Retinal pigment epithelial cell (primary cell): ENCODE results near the gene USP10.

ENCODE experiments used
- DNase-seq: peaks from one replicate; pipeline ENCODE4 v3.0.0-alpha.2; 2010; ENCODE audit warnings: low read depth
- H3K4me3 ChIP-seq: 2 replicates; pipeline ENCODE4 v1.5.1; 2011; ENCODE audit warnings: mild to moderate bottlenecking, low read length, control low read depth, moderate library complexity
- CTCF ChIP-seq: conservative IDR thresholded peaks from 2 replicates; pipeline ENCODE4 v1.5.1; 2011; ENCODE audit warnings: low read depth, low read length, control low read depth, inconsistent platforms

The USP10 gene

GRCh38 chr16:84752600-84752999, 52.8 kb downstream of the USP10 start:
- DNase-seq: no peak
- H3K4me3 ChIP-seq: no peak overlapping the region
- no peak for TF ChIP-seq CTCF

GRCh38 chr16:84753412-84754326, 53.9 kb downstream of the USP10 start:
- no peak overlapping the region for H3K4me3 ChIP-seq
- no peak for TF ChIP-seq CTCF
- no peak for DNase-seq

GRCh38 chr16:84754353-84754856, 54.6 kb downstream of the USP10 start:
- TF ChIP-seq CTCF: peak; percentile 73
- H3K4me3 ChIP-seq: no peak overlapping the region
- no peak for DNase-seq

GRCh38 chr16:84754956-84755672, 55.3 kb downstream of the USP10 start:
- no peak overlapping the region for H3K4me3 ChIP-seq
- no peak for DNase-seq
- no peak for TF ChIP-seq CTCF

- TF ChIP-seq CTCF: no peak
- DNase-seq: no peak
These were observed 57.0 kb downstream of the USP10 start for GRCh38 chr16:84756830-84757229.

GRCh38 chr16:84758627-84759026, 58.8 kb downstream of the USP10 start:
- H3K4me3 ChIP-seq: no peak overlapping the region
- no peak for TF ChIP-seq CTCF
- no peak for DNase-seq

More at GRCh38 chr16:84756830-84757229, 57.0 kb downstream of the USP10 start:
- no peak overlapping the region for H3K4me3 ChIP-seq
